ENCODE measurements around the gene NME9. TPM values are rescaled to one million over a fixed set of nuclear protein-coding genes. Genes with fewer than 3 reads are reported as not detected.
A peak's percentile ranks its signal among the peaks of the same experiment; 100 is the strongest.

The NME9 gene
- total RNA-seq, 1 experiment from 2014 or later, result not detected

GRCh38 chr3:138364356-138365252 lies 35.0 kb upstream of the NME9 start:
- in situ Hi-C loops (cut with HindIII; ENCODE audit: low sequenced_read_pairs), result no loop called here
- DNase-seq (ENCODE audit: low spot score), result no peak

DNA sequence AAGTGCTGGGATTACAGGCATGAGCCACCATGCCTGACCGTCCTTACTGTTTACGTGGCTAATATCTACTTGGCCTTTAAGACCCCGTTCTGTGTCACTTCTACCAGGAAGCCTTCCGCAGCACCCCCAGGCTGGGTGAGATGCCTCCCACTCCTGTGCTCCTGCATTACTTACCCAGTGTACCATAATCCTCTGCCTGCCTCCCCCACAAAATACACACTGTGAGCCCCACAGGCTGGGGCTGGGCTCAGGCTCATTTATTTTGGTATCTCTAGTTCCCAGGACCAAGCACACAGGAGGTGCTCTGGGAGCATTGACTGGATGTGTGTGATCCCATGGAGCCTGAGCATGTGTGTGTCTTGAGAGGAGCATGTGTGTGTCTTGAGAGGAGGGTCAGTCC lies 33.7 kb upstream of the NME9 start:
- in situ Hi-C loops (cut with HindIII; ENCODE audit: low sequenced_read_pairs), result no loop called here
- DNase-seq (ENCODE audit: low spot score), result no peak

DNA sequence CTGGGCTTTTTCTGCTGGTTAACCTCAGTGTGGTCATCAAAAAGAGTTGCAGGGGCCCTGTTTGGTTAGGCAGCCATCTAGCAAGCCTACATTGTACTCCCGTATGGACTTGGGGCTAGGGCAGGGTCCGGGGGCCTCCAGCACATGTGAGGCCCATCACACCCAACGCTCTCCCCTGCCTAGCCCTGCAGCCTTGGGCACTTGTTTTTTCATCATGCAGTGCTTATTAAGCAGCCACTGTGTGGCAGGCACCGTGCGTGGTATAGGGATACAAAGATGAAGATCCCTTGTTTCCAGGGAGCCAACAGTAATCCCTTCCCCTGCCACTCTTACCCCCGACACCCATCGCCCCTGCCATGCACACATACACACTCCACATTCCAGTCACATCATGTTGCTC lies 32.9 kb upstream of the NME9 start:
- no peak for DNase-seq (ENCODE audit: low spot score)
- in situ Hi-C loops (cut with HindIII; ENCODE audit: low sequenced_read_pairs), result no loop called here

DNA sequence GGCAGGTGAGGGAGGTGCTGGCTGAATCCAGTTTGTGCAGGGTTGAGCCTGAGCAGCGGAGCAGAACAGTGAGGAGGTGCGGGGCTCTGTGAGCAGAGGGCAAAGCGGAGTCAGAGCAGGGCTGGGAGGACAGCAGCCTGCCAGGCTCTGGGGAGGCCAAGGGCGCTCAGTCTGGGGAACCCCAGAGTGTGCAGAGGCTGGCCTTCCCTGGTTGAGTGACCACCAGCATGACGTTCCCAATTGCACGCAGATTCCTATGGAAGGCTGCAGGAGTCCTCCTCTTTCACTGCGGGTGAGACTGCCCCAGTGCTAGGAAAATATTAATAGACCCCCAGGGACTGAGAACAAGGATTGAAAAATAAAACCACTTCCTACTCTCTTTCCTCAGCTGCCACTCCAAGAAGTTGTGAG lies 31.9 kb upstream of the NME9 start:
- DNase-seq (ENCODE audit: low spot score), result no peak
- in situ Hi-C loops (cut with HindIII; ENCODE audit: low sequenced_read_pairs), result no loop called here

GRCh38 chr3:138360869-138361525 lies 31.3 kb upstream of the NME9 start:
- no peak for DNase-seq (ENCODE audit: low spot score)
- in situ Hi-C loops (cut with HindIII; ENCODE audit: low sequenced_read_pairs), result no loop called here

DNA sequence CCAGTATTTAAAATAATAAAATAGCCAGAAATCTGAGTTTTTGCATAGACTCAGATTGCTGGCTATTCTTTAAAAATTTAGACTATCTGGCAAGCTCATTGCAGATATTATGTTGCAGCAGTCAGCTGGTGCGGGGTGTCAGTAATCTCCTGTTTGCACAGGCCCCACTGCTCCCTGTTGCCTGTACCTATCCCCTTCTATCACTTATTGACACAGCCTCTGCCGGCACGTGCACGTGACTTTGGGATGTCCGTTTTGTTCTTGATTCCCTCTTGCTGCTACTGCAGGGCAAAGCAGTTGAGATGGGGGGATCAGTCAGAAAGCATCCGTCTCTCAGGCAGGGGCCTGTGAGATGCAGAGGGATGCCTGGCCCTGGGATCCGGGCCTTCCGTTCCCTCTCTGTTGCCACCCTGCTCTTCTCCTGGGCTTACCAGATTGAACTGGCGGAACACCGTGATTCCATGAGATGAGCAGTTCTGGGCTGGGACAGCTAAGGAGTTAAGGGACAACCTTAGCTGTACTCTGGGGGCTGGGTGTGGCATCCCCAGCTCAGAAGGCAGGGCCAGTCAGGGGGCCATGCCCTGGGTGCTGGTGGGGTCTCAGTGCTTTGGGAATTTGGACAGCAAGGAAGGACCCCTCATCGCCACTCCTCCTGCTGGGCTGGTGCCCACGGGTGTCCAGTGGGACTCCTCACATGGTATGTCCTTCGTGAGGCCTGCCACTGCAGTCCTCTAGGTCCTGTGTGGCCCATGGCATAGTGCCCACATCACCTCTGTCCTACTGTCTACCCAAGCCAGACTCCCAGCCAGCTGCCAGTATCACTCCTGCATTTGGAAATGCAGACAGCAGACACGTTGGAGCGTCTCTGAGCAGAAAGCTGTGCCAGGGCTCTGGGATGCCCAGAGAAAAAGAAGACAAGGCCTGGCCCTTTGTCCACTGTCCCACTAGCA lies 30.5 kb upstream of the NME9 start:
- in situ Hi-C loops (cut with HindIII; ENCODE audit: low sequenced_read_pairs), result no loop called here
- DNase-seq (ENCODE audit: low spot score), result no peak

- peak; percentile 59 for DNase-seq (ENCODE audit: low spot score)
These were observed 29.7 kb upstream of the NME9 start for GRCh38 chr3:138359148-138359918.

GRCh38 chr3:138356730-138357405 lies 27.2 kb upstream of the NME9 start:
- in situ Hi-C loops (cut with HindIII; ENCODE audit: low sequenced_read_pairs), result no loop called here
- DNase-seq (ENCODE audit: low spot score), result no peak

More at GRCh38 chr3:138359148-138359918, 29.7 kb upstream of the NME9 start:
- in situ Hi-C loops (cut with HindIII; ENCODE audit: low sequenced_read_pairs), result no loop called here

- DNase-seq (ENCODE audit: low spot score), result no peak
- in situ Hi-C loops (cut with HindIII; ENCODE audit: low sequenced_read_pairs), result no loop called here
These were observed 25.4 kb upstream of the NME9 start for GRCh38 chr3:138355071-138355470.

DNA sequence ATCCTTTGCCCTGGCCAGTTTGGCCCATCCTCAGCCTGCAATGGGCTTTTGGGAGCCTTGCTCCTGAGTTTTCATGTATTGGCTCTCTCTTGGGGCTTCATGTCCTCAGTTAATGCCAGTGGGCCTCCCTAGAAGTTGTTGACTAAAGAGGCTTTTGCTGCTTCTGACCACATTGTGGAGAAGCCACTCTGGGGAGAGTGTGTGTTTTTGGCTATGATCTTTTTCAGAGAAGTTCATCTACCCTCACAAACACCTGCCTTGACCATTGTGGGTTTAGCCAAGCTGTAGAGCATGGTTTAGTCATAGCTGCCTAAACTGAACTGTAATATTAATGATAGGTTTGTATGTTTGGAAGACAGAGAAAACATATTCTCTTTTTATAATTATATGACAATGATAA lies 24.7 kb upstream of the NME9 start:
- DNase-seq (ENCODE audit: low spot score), result no peak
- in situ Hi-C loops (cut with HindIII; ENCODE audit: low sequenced_read_pairs), result no loop called here

- no peak for DNase-seq (ENCODE audit: low spot score)
- in situ Hi-C loops (cut with HindIII; ENCODE audit: low sequenced_read_pairs), result no loop called here
These were observed 22.4 kb upstream of the NME9 start for GRCh38 chr3:138351916-138352550.

DNA sequence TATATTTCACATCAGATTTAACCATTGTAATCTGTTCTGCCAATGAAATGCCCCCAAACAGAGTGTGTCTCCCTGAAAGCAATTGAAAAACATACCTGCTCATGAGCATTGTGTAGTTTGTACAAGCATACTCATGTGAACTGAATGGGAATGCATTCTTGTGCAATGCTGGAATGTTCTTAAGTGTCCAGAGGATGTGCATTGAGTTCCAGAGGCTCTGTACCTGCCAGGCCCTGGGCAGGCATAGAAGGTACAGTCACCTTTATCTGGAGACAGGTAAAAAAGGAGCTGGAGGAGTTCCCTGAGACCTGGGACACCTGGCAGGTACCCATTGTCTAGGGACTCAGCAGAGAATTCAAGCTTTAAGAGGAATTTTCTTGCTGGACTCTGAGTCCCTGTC lies 21.5 kb upstream of the NME9 start:
- in situ Hi-C loops (cut with HindIII; ENCODE audit: low sequenced_read_pairs), result no loop called here
- no peak for DNase-seq (ENCODE audit: low spot score)

DNA sequence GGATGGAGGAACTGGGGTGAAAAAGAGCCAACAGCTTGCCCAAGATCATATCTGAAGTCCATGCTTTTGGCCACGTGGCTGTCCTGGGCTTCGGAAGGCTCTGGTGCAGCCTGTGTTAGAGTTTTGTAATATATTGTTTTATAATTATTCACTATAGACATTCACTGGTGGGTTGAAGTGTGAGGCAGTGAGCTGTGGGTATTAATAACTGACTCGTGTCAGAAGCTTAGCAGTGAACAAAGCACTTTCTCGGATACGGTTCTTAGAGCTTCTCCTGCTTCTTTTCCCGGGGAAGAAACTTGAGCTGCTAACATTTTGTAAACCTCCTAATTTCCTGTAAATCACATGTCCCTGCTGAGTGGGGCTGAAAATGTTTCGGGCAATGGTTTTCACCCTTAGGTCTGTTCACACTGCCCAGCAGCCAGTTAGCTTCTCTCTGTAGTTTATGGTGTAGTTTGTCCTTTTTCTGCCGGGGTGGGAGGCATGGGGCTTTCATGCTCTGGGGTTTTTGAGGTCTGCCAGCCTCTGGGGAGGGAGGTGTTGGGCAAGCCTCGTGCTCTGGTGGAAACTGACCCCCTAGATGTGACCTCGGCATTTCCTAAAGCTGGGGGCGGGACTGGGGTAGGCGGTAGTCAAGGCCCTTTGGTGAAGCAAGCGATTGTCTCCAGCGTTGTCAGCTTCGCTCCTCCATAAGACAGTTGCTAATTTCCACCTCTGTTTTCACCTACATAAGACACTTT lies 20.4 kb upstream of the NME9 start:
- DNase-seq (ENCODE audit: low spot score), result no peak
- in situ Hi-C loops (cut with HindIII; ENCODE audit: low sequenced_read_pairs), result no loop called here

GRCh38 chr3:138348754-138349739 lies 19.4 kb upstream of the NME9 start:
- in situ Hi-C loops (cut with HindIII; ENCODE audit: low sequenced_read_pairs), result no loop called here
- DNase-seq (ENCODE audit: low spot score), result peak; percentile 65

GRCh38 chr3:138347960-138348753 lies 18.5 kb upstream of the NME9 start, which contains the start of gene MRAS:
MRAS (plus strand) TSS chr3:138348579; CDS start chr3:138372884, 24,305 bp downstream.
- peak; percentile 79 for DNase-seq (ENCODE audit: low spot score)
- in situ Hi-C loops (cut with HindIII; ENCODE audit: low sequenced_read_pairs), result no loop called here
